DMS53 treated with DMSO at 0.1 percent for 48 hours (cell line): ENCODE measurements around the gene ABHD17B.

Experiments
- DNase-seq: peaks from one replicate; lab custom pipeline; 2025; ENCODE audit not compliant: unreplicated experiment; lab: John Stamatoyannopoulos, UW

Gene ABHD17B

DNA sequence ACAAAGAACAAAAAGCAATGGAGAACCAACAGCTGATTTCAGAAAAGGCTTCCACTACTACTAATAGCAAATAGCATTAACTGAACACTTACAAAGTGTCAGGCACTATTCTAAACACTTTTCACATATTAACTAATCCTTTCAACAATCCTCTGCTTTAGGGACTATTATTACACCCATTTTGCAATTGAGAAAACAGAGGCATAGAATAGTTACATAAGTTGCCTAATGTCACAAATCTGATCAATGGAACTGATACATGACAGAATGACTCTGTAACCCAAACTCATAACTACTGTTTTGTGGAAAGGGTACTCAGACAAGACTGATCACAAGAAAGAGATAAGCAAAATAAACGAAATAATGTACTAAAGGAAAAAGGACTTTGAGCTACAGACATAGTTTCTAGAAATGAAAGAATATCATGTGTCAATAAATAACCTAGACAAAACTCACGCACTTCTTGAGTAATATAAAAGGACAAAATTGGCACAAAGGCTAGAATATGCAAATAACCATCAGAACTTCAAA lies 31.3 kb downstream of the ABHD17B start:
- DNase-seq, result no peak

DNA sequence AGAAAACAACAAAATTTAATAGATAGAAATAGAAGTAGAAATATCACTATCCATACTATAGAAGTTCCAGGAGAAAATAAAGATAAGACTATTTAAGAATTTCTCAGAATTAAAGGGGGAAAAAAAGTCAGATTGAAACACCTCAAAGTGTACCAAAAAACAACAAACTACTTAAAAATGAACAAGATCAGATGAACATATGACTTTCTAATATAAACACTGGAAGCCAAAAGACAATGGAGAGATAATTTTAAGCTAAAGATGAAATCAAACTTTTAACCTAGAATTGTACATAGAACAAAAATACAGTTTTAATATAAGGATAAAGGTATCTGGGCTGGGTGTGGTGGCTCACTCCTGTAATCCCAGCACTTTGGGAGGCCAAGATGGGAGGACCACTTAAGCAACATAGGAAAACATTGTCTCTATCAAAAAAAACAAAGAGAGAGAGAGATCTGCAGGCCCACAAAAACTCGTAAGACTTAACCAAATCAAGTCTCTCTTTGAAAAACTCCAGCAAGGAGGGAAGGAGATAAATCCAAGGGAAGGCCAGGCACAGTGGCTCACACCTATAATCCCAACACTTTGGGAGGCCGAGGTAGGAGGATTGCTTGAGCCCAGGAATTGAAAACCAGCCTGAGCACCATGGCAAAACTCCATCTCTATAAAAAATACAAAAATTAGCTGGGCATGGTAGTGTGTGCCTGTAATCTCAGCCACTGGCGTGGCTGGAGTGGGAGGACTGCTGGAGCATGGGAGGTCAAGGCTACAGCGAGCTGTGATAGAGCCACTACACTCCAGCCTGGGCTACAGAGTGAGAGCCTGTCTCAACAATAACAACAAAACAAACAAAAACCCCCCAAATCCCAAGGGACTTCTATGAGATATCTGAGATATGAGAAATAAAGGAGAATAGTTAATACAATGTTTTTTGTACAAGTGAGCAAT lies 32.4 kb downstream of the ABHD17B start:
- DNase-seq, result no peak

DNA sequence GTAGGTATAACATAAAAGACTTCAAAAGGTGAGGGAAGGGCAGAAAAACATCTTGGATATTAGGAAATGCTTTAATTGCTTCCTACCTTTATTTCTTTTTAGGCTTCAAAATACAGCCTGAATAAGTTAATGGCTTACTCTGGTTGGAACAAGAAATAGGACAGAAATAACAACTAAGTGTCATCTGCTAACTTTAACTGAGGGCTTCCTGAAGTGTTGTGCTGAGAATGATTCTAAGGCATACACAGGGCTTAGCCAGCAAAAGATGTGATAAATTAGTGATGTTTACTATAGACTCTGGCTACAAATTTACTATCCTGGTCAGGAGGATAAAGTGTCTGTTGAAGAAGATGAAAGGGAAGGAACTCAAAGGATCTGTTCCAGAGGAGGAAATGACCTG lies 34.2 kb downstream of the ABHD17B start:
- no peak for DNase-seq

DNA sequence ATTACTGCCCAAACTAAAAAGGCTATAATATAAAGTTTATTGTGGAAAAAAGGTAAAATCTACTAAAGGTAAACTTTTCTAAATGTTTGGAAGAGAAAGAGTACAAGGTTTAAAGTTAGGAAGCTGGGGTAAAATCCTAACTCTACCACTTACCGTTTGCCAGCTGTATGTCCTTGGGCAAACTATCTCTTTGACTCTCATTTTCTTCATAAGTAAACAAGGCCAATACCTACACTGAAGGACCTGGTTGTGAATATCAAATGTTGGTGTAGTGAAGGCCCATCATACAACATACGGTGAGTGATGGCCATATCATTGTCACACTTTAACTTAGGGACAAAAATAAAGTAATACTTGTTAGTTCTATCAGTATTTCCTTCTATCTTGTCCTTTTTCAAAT lies 34.9 kb downstream of the ABHD17B start:
- no peak for DNase-seq

DNA sequence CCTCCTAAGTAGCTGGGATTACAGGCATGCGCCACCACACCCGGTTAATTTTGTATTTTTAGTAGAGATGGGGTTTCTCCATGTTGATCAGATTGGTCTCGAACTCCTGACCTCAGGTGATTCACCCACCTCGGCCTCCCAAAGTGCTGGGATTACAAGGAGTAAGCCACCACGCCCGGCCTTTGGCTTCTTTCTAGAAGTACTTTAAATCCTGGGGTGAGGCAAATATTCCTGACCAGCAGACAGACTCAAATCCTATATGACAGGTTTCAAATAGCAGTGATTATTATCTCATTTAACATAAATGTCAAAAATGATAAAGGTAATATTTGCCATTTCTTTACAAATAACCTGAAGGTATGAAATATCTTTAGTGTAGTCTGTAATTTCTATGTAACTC lies 35.6 kb downstream of the ABHD17B start:
- no peak for DNase-seq

DNA sequence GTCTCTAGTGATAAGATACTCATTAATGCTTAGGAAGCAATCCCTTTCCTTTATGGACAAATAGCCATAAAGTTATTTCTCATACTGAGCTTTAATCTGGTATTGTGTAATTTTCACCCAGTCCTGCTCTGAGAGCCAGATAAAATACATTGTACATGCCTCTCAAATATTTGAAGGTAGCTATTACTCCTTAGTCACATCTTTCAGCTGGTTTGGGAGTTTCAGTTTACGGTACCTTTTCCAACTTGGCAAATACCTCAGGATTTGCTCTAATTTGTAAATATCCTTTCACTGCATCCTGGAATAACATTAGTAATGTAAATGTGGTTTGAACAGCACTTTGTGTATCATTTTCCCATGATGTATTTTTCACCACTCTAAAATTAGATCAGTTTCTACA lies 47.4 kb downstream of the ABHD17B start:
- DNase-seq, result no peak

DNA sequence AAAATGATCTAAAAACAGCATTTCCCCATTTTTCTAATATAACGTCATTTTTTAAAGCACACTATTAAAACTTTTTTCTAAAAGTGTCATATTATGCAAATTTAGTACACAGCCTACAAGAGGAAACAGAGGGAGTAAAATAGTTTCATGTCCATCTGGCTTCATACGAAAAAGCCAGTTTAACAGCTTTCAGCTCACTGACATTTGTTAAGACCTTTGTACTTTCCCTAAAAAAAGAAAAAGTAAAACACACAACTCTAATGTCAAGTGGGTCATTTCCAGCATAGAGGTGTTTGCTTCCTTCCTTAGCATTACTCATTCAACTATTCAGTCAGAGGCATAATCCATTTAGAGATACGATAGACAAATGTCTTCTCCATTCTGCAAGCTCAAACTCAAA lies 49.4 kb downstream of the ABHD17B start:
- peak; percentile 30 for DNase-seq

DNA sequence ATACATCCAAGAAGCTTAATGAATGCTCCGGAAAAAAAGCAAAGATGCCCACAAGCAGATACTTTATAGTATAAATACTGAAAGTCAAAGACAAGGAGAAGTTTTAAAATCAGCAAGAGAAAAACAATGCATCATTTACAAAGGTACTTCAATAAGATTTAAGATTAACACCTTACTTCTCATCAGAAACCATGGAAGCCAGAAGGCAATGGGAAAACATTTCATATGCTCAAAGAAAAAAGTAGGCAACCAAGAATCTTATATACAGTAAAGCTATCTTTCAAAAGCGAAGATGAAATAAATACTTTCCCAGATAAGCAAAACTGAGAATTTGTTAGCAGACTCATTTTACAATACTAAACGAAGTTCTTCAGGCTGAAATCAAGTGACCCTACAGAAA lies 51.1 kb downstream of the ABHD17B start:
- no peak for DNase-seq

DNA sequence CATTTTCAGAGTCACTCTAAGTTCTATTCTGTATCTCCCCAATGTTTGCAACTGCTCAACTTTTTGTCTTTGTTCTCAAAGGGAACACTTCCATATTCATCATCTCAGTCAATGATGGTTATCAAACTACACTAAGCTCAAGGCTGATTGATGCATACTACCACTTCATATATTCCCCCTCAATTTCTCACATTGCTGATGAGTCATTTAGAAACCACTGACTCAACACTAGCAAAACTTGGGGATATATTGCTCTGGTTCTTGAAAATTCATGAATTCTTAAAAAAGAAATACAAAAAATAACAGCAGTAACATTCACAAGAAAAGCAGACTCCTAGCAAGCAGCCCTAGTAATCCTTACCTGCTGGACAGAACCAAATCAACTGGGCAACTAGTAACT lies 52.2 kb downstream of the ABHD17B start:
- DNase-seq, result no peak

DNA sequence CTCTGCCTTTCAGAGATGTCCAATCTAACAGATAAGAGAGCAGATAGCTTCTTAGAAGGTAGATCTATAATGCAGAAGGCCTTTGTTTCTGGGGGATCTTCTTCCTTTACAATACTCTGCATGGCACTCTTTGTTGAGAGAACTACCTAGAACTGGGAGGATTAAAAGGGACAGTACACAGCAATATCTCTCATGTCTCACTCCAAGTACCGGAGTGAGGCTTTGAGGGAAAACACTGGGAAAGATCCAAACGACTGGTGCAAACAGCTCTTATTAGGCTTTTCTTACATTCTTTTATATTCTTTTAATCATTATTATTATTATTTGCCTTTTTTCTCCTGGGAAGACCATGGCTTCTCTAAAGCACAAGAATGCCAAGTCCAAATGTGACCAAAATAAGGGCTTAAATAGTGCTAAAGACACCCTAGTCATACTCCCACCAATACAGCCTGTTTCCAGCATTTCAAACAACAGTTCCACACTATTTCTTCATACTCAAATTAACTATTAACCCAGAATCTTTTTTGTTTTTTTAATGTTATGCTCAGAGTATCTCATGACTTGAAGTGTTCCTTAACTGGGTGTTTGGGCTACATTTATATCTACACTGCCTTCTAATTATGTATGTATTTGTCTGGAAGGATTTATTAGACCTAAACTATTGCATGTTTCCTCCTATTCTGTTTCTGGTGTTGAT lies 52.7 kb downstream of the ABHD17B start:
- DNase-seq, result no peak

DNA sequence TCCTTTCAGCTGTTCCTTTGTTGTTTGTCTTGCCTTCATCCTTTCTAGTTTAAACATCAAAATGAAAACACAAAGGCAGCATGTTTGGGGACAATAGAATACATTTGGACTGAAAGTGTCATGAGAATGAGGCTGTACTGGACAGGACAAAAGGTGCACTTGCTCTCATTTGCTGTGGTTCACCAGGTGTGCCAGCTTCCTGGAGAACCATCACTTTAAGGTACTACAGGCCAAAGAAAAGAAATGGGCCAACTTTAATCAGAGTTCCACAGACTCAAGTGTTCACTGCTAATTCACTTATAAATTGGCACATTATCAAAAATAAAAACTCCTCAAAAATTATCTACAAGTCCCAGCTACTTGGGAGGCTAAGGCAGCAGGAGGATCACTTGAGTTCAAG lies 53.8 kb downstream of the ABHD17B start:
- DNase-seq, result no peak

DNA sequence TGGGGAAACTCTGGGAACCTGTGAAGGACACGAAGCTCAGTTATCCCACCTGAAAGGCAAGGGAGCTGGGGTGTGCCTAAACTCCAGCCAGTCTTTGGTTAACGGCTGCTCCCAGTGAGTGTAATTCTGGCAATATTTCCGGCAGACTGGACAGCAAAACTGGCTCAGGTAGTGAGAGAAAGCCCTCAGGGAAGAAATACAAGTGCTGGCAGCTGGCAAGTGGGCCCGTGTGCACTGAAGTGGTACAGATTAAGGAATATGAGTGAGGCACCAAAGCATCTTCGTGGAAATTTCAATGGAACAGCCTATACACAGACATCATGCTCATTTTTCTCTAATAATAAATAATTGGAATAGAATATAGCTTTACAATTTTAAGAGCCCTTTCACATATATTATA lies 56.2 kb downstream of the ABHD17B start:
- DNase-seq, result no peak

DNA sequence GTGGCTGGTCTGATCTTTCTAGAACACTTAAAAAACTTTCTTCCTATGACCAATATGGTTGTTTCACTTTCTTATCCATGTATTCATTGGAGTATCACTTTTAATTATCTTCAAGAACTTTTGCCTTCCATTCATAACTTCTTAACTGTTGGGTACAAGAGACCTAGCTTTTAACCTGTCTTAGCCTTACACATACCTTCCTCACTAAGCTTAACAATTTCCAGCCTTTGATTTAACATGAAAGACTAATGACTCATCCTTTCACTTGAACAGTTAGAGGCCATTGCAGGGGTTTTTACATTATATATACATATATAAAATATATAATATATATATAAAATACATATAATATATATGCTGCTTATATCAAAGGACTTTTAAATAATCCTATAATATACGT lies 57.9 kb downstream of the ABHD17B start:
- DNase-seq, result no peak

DNA sequence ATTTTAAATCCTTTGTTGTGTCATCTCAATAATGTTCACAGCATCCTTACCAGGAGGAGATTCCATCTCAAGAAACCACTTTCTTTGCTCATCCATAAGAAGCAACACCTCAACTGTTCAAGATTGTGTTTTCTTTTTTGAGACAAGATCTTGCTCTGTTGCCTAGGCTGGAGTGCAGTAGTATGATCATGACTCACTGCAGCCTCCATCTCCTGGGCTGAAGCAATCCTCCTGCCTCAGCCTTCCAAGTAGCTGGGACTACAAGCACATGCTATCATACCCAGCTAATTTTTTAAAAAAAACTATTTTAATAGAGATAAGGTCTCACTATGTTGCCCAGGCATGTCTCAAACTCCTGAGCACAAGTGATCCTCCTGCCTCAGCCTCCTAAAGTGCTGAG lies 60.0 kb downstream of the ABHD17B start:
- DNase-seq, result no peak

DNA sequence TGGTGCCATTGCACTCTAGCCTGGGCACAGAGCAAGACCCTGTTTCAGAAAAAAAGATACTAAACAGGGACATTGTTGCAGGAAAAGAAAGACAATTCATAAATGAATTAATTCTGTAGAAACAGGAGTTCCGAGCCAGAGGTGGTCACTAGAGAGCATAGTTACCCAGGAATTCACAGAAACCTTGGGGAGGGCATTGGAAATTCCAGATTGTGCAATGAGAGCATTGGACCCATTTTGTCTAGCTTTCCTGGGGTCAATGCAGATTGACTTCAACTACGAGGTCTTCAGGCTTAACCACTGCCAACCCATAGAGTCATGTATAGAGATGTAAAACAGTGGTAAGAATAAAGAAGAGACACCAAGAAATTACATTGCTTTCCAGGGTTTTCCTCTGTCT lies 63.1 kb downstream of the ABHD17B start:
- no peak for DNase-seq

DNA sequence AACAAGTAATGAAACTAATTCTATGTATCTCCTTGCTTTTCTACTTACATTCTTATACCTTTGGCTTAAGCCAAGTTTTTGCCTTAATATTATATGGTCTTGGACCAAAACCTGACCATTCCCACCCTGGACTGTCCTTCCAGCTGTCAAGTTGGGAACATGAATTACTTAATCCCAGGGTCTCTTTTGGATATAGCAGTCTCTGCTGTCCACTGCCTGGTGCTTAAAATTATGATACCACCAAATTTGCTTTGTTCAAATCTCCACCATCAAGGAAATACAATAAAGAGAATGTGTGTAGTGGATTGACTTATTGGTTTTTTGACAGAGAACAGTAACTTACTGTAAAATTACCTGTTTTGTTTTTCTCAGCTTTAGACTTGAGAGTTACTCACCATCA lies 66.2 kb downstream of the ABHD17B start:
- DNase-seq, result no peak

DNA sequence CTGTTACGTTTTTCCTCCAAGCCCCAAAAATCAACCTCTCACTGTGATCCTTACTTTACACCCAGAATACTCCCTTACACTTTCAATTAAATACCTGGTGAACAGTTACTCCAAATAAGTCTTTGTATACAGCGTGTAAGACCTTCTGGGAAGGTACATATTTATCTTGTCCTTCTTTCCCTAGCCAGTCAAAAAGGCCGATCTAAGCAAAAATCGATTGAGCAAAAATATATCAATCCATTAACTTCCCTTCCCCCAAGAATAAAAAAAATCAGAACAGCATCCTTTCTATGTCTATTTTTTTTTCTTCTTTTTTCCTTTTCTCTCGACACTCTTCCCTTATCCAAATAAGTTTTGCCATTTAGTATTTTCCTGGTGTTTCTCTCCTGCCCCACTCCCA lies 71.3 kb downstream of the ABHD17B start:
- no peak for DNase-seq

DNA sequence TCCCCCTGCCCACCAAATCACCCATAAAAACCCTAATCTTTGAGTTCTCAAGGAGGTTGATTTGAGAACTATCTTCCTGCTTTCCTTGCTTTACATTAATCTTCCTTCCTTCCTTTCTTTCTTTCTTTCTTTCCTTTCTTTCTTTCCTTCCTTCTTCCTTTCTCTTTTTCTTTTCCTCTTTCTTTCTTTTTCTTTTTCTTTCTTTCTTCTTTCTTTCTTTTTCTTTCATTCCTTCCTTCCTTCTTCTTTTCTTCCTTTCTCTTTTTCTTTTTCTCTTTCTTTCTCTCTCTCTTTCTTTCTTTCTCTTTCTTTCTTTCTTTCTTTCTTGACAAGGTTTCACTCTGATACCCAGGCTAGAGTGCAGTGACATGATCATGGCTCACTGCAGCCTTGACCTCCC lies 75.4 kb downstream of the ABHD17B start:
- no peak for DNase-seq

DNA sequence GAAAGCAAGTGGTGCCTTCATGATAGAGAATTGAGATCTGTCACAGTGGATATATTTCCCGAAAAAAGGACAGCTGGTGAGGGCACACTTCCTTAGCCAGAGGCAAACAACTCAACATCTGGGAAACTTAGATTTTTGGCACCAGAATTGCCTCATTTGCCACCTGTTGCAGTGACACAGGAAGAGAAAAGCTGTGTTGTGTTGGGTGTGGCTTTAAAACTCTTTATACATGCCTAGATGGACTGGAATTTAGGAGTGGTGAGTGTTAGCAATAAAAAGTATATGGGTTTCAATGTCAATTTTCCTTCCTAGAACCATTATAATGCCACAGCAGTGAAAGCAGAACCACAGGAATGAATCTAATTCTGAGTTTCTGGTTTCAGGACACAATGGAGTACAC lies 80.1 kb downstream of the ABHD17B start:
- DNase-seq, result no peak

DNA sequence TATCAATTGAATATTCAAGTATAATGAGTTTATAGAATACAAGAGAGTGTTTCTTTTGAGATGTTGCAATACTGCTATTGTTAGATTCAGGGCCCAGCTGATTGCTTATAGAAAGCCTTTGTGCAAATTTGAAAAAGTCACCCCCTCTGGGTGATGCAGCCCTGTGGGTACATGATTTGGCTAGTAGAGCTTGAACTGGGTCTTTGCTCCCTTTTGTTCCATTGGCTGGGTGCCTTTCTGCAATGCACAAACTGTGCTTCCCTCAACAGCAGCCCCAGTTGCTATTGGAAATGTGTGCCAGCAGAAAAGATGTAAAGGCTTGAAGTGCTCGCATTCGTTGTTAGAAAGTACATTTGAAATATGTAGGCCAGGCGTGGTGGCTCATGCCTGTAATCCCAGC lies 80.8 kb downstream of the ABHD17B start:
- no peak for DNase-seq

DNA sequence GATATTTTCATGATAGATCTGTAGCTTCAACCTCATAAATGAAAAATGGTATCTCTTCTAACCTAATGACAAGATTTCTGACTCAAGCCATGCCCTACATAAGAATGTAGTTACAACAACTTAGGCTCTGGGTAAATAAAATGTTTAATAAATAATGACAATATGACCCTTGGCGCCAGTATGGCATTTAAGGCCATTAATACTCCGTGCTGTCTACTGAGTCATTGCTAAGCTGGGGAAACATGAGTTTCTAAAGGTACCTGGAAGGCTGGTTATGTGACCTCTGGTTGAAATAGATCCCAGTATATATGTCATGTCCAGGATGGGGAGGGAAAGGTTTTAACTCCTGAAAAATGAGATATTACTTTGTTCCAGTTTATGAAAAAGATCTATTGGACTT lies 84.7 kb downstream of the ABHD17B start:
- DNase-seq, result no peak

DNA sequence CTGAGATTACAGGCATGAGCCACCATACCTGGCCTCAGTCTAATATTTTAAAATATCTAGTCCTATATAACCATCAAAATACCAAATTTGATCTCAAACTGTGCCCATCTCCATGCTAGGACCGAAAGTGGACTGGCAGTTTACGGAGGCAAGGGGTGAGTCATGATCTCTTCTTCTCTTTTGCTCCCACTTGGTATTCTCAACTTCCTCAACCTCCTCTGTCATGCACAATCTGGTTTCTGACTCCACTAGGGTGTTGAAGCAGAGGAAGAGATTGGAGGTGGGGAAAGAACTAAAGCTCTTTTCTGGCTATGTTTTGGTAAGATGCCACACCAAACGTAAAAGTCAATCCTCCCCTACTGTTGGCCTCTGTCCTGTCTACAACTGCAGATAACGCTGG lies 86.7 kb downstream of the ABHD17B start:
- no peak for DNase-seq
